Endothelial cell of umbilical vein (primary cell): ENCODE measurements around the gene ARHGAP10.

Experiments
- CTCF ChIP-seq, 2 donors: IDR thresholded peaks; 1 replicate in 1 of 2; 2 replicates in 1 of 2; pipeline ENCODE4 v1.5.1; 2011; ENCODE audit warnings: low read length in 2 of 2, mild to moderate bottlenecking in 2 of 2, moderate library complexity in 2 of 2, control low read depth in 1 of 2, inconsistent platforms in 1 of 2, low read depth in 1 of 2; ENCODE audit not compliant: insufficient read depth in 1 of 2; ENCODE audit errors: extremely low read depth in 1 of 2
- EZH2 ChIP-seq: IDR thresholded peaks from 2 replicates; pipeline ENCODE4 v1.6.1; 2012; ENCODE audit warnings: borderline replicate concordance, low read depth, mild to moderate bottlenecking, moderate library complexity, low read length, inconsistent platforms; ENCODE audit not compliant: severe bottlenecking
- JUN ChIP-seq: IDR thresholded peaks from 2 replicates; pipeline ENCODE4 v1.6.1; 2011; ENCODE audit warnings: borderline replicate concordance, low read depth; ENCODE audit not compliant: insufficient read length, insufficient read depth
- MAX ChIP-seq: IDR thresholded peaks from 2 replicates; pipeline ENCODE4 v1.6.1; 2011; ENCODE audit not compliant: insufficient read depth, insufficient read length
- MYC ChIP-seq: IDR thresholded peaks from one replicate; pipeline ENCODE4 v1.6.1; 2011; ENCODE audit warnings: mild to moderate bottlenecking, low read depth, low read length
- POLR2A ChIP-seq: IDR thresholded peaks from 2 replicates; pipeline ENCODE4 v1.6.1; 2012; ENCODE audit warnings: low read depth, mild to moderate bottlenecking, control low read depth, low read length
- POLR2AphosphoS5 ChIP-seq: IDR thresholded peaks from 2 replicates; pipeline ENCODE4 v1.6.1; 2012; ENCODE audit warnings: low read depth, mild to moderate bottlenecking, control low read depth, low read length, moderate library complexity; ENCODE audit not compliant: insufficient read depth

- TF ChIP-seq POLR2A, result no peak
- TF ChIP-seq CTCF (IDR thresholded peaks at IDR 0.05; ENCODE audit: extremely low read depth in 1 of 2, insufficient read depth in 1 of 2, low read depth in 1 of 2, low read length in 2 of 2), result no peak
- TF ChIP-seq JUN, result no peak
- no peak for TF ChIP-seq EZH2
- no peak for TF ChIP-seq POLR2AphosphoS5
- TF ChIP-seq MYC, result no peak
- no peak for TF ChIP-seq MAX
Observed at GRCh38 chr4:147811878-147812277, 80.0 kb downstream of the ARHGAP10 start.
